ENCODE measurements around the gene TROAP. TPM values are rescaled to one million over a fixed set of nuclear protein-coding genes. Genes with fewer than 3 reads are reported as not detected.

The TROAP gene
- total RNA-seq, 1 experiment from 2014 or later, result 75.3 TPM

GRCh38 chr12:49277466-49277865 lies 45.6 kb upstream of the TROAP start:
- H2BK5ac ChIP-seq (ENCODE audit: insufficient read length, low read length), result no peak overlapping the region
- H2BK20ac ChIP-seq (ENCODE audit: low read depth, low read length, poor library complexity, severe bottlenecking), result no peak overlapping the region
- H3K27ac Mint-ChIP-seq, result no peak overlapping the region
- no peaks in the 10 kb centered on the region; the same call in 1 of the 2 replicates for H3K4me1 ChIP-seq (ENCODE audit: insufficient read depth, low read length)
- no peak overlapping the region for H2BK120ac ChIP-seq (ENCODE audit: low read depth, low read length, poor library complexity, severe bottlenecking)
- no peaks in the 10 kb centered on the region for H3K27me3 ChIP-seq (ENCODE audit: insufficient read depth, low read length)
- no peak for TF ChIP-seq CTCF (conservative IDR thresholded peaks at IDR 0.05)
- no peak overlapping the region for H2AFZ ChIP-seq (ENCODE audit: low read length)
- H3K36me3 Mint-ChIP-seq (ENCODE audit: insufficient read depth in 1 of 3, low read depth in 3 of 3), result peaks cover 12 to 14% (median 14%) of the 10 kb centered on the region in 3 experiments
- no peaks in the 10 kb centered on the region for H3K79me1 ChIP-seq (ENCODE audit: insufficient read depth, low read depth, low read length, poor library complexity, severe bottlenecking)
- no peak overlapping the region for H3K56ac ChIP-seq (ENCODE audit: insufficient read length, low read depth, low read length)
- H3K23me2 ChIP-seq (ENCODE audit: insufficient read length, low read depth, low read length, poor library complexity, severe bottlenecking), result no peaks in the 10 kb centered on the region
- H4K91ac ChIP-seq (ENCODE audit: insufficient read length, low read depth, low read length), result no peak overlapping the region
- H3K14ac ChIP-seq (ENCODE audit: insufficient read depth, low read length), result no peak overlapping the region
- no peak overlapping the region for H4K5ac ChIP-seq (ENCODE audit: insufficient read length, low read depth, low read length)
- no peaks in the 10 kb centered on the region for H3K9me3 ChIP-seq (ENCODE audit: control insufficient read depth, low read depth, low read length)
- no peak overlapping the region for H2BK12ac ChIP-seq (ENCODE audit: insufficient read length, low read depth, low read length)
- H3K4me1 Mint-ChIP-seq, result peaks cover 11 to 14% of the 10 kb centered on the region in 2 experiments
- H3K79me2 ChIP-seq (ENCODE audit: insufficient read depth, low read length), result no peaks in the 10 kb centered on the region
- peaks cover 4% of the 10 kb centered on the region for H4K20me1 ChIP-seq (ENCODE audit: control insufficient read depth, insufficient read depth, insufficient read length)
- WGBS (ENCODE audit: extremely low coverage, insufficient read length, low lambda C conversion rate), result no CpG with 5 or more reads among the region's 7 CpGs
- H3K4ac ChIP-seq (ENCODE audit: low read depth, low read length), result no peak overlapping the region
- no peak overlapping the region for H3K18ac ChIP-seq (ENCODE audit: insufficient read length, low read depth, low read length)
- no peak overlapping the region for H2AK5ac ChIP-seq (ENCODE audit: insufficient read length, low read length)
- no peak overlapping the region for H3T11ph ChIP-seq (ENCODE audit: low read length)
- no peaks in the 10 kb centered on the region; the same call in 1 of the 2 replicates for H3K27me3 Mint-ChIP-seq (ENCODE audit: low read depth)
- DNase-seq, result no peak
- H3K4me2 ChIP-seq (ENCODE audit: insufficient read depth, insufficient read length, low read length), result no peak overlapping the region
- no peak overlapping the region for H3K23ac ChIP-seq (ENCODE audit: insufficient read length, low read depth, low read length)
- H3K9ac ChIP-seq (ENCODE audit: extremely low read depth, insufficient read length, low read length), result no peak overlapping the region
- H2BK15ac ChIP-seq (ENCODE audit: low read depth, low read length), result no peak overlapping the region
- no peak overlapping the region for H3K27ac ChIP-seq (ENCODE audit: insufficient read length, low read depth, low read length)
- no peak overlapping the region for H4K8ac ChIP-seq (replicated peaks; ENCODE audit: insufficient read length, low read depth, low read length)
- no peak overlapping the region for H3K4me3 Mint-ChIP-seq
- H3K9me3 Mint-ChIP-seq, result no peaks in the 10 kb centered on the region

Data from H9 (cell line).